NCI-H2107 treated with DMSO at 0.1 percent for 48 hours (cell line): ENCODE measurements around the gene RASL10A.
"Not testable (repeated sequence)": the region's sequence is repeated elsewhere in the genome, so short reads cannot be mapped to it uniquely, and the experiment has no call there.

Source experiments
- DNase-seq: peaks from one replicate; lab custom pipeline; 2025; ENCODE audit not compliant: unreplicated experiment; lab: John Stamatoyannopoulos, UW

Gene RASL10A

GRCh38 chr22:29315286-29316140, at the start of gene RASL10A:
RASL10A (minus strand) TSS chr22:29315697; CDS start chr22:29315246, 451 bp downstream.
- no peak for DNase-seq

- DNase-seq = no peak
Measured at GRCh38 chr22:29359469-29359868, 44.0 kb upstream of the RASL10A start.

- not testable (repeated sequence) for DNase-seq
Measured at GRCh38 chr22:29357193-29357890, 41.8 kb upstream of the RASL10A start.

GRCh38 chr22:29353860-29354259, 38.4 kb upstream of the RASL10A start:
- DNase-seq = no peak

- DNase-seq = no peak
Measured at GRCh38 chr22:29353286-29353685, 37.8 kb upstream of the RASL10A start.

- no peak for DNase-seq
Measured at GRCh38 chr22:29352778-29353177, 37.3 kb upstream of the RASL10A start.

GRCh38 chr22:29351891-29352290, 36.4 kb upstream of the RASL10A start:
- DNase-seq = no peak

- no peak for DNase-seq
Measured at GRCh38 chr22:29351042-29351441, 35.5 kb upstream of the RASL10A start.

GRCh38 chr22:29348956-29349355, 33.5 kb upstream of the RASL10A start:
- no peak for DNase-seq

- no peak for DNase-seq
Measured at GRCh38 chr22:29348041-29348440, 32.5 kb upstream of the RASL10A start.

GRCh38 chr22:29346659-29347058, 31.2 kb upstream of the RASL10A start:
- no peak for DNase-seq

GRCh38 chr22:29345932-29346331, 30.4 kb upstream of the RASL10A start:
- DNase-seq = no peak

GRCh38 chr22:29344889-29345288, 29.4 kb upstream of the RASL10A start:
- not testable (repeated sequence) for DNase-seq

- DNase-seq = peak; percentile 63
Measured at GRCh38 chr22:29344137-29344536, 28.6 kb upstream of the RASL10A start.

GRCh38 chr22:29343313-29343805, 27.9 kb upstream of the RASL10A start:
- DNase-seq = peak; percentile 27

GRCh38 chr22:29342577-29343312, 27.2 kb upstream of the RASL10A start:
- no peak for DNase-seq

GRCh38 chr22:29342177-29342576, 26.7 kb upstream of the RASL10A start:
- no peak for DNase-seq

GRCh38 chr22:29341849-29342127, 26.3 kb upstream of the RASL10A start:
- DNase-seq = no peak

- DNase-seq = no peak
Measured at GRCh38 chr22:29341056-29341848, 25.8 kb upstream of the RASL10A start.

GRCh38 chr22:29340566-29340965, 25.1 kb upstream of the RASL10A start:
- DNase-seq = no peak
